ENCODE data around the gene SSR4.

Gene SSR4

GRCh38 chrX:153836921-153837320, 42.5 kb downstream of the SSR4 start:
- no peak for DNase-seq (ENCODE audit: low spot score)
- ChIA-PET POLR2A (ENCODE audit: low non-redundant PET) (no interaction called here), CTCF (no interaction called here)
- no peak for TF ChIP-seq CTCF (conservative IDR thresholded peaks at IDR 0.05; ENCODE audit: low read depth)
- no peak overlapping the region for H3K27ac ChIP-seq

- ChIA-PET POLR2A (ENCODE audit: low non-redundant PET) (no interaction called here), CTCF (interaction anchor here (0.7 kb wide), 1 partner anchor 9 kb away, joined by 3 read pairs; no protein-coding TSS in a partner anchor)
- H3K27ac ChIP-seq = no peak overlapping the region
- TF ChIP-seq CTCF (conservative IDR thresholded peaks at IDR 0.05; ENCODE audit: low read depth) = no peak
- DNase-seq (ENCODE audit: low spot score) = no peak
Observed at GRCh38 chrX:153844509-153845082, 50.1 kb downstream of the SSR4 start.

- TF ChIP-seq CTCF (conservative IDR thresholded peaks at IDR 0.05; ENCODE audit: low read depth) = no peak
- H3K27ac ChIP-seq = no peak overlapping the region
- no peak for DNase-seq (ENCODE audit: low spot score)
- CTCF ChIA-PET = interaction anchor here (0.7 kb wide), 1 partner anchor 8 kb away, joined by 3 read pairs; no protein-coding TSS in a partner anchor
- POLR2A ChIA-PET (ENCODE audit: low non-redundant PET) = no interaction called here
Observed at GRCh38 chrX:153845195-153845594, 50.7 kb downstream of the SSR4 start.

GRCh38 chrX:153845842-153846241, 51.4 kb downstream of the SSR4 start:
- TF ChIP-seq CTCF (conservative IDR thresholded peaks at IDR 0.05; ENCODE audit: low read depth) = no peak
- no peak for DNase-seq (ENCODE audit: low spot score)
- no peak overlapping the region for H3K27ac ChIP-seq
- POLR2A ChIA-PET (ENCODE audit: low non-redundant PET) = no interaction called here
- CTCF ChIA-PET = no interaction called here

Measured in RWPE1 (cell line).